ENCODE measurements around the gene BACH2.
"Not testable (repeated sequence)": the region's sequence is repeated elsewhere in the genome, so short reads cannot be mapped to it uniquely, and the experiment has no call there.

DNA sequence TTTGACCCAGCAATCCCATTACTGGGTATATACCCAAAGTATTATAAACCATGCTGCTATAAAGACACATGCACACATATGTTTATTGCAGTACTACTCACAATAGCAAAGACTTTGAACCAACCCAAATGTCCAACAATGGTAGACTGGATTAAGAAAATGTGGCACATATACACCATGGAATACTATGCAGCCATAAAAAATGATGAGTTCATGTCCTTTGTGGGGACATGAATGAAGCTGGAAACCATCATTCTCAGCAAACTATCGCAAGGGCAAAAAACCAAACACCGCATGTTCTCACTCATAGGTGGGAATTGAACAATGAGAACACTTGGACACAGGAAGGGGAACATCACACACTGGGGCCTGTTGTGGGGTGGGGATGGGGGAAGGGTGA lies 168.0 kb downstream of the BACH2 start:
- TF ChIP-seq POLR2AphosphoS5 (IDR thresholded peaks at IDR 0.05; ENCODE audit: low read depth): not testable (repeated sequence)
- TF ChIP-seq, protein P1, sequence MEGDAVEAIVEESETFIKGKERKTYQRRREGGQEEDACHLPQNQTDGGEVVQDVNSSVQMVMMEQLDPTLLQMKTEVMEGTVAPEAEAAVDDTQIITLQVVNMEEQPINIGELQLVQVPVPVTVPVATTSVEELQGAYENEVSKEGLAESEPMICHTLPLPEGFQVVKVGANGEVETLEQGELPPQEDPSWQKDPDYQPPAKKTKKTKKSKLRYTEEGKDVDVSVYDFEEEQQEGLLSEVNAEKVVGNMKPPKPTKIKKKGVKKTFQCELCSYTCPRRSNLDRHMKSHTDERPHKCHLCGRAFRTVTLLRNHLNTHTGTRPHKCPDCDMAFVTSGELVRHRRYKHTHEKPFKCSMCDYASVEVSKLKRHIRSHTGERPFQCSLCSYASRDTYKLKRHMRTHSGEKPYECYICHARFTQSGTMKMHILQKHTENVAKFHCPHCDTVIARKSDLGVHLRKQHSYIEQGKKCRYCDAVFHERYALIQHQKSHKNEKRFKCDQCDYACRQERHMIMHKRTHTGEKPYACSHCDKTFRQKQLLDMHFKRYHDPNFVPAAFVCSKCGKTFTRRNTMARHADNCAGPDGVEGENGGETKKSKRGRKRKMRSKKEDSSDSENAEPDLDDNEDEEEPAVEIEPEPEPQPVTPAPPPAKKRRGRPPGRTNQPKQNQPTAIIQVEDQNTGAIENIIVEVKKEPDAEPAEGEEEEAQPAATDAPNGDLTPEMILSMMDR (conservative IDR thresholded peaks at IDR 0.05; ENCODE audit: low read depth in 2 of 2): not testable (repeated sequence)

Data from GM23338 (cell line).